Kidney (tissue), 14 donors: Measurements from ENCODE around the gene SFXN5. TPM values are rescaled to one million over a fixed set of nuclear protein-coding genes. Genes with fewer than 3 reads are reported as not detected.

Source experiments
- DNase-seq, 5 donors: peaks; one replicate each; pipeline ENCODE4 v3.0.0-alpha.2; 2013 to 2020
- FAIRE-seq: peaks from 2 replicates; lab custom pipeline; 2012; peaks lifted over from hg19 to GRCh38; lab: Jason Lieb, UNC
- H3K27ac ChIP-seq, 2 donors: one replicate each; pipeline ENCODE4 v1.7.0; 2013; ENCODE audit warnings: low read depth in 2 of 2, low read length in 2 of 2, inconsistent platforms in 1 of 2
- H3K27me3 ChIP-seq: one replicate; pipeline ENCODE4 v1.7.1; 2013; ENCODE audit warnings: low read length, inconsistent platforms; ENCODE audit not compliant: control insufficient read depth, insufficient read depth
- H3K36me3 ChIP-seq, 3 donors: one replicate each; pipeline versions ENCODE4 v1.7.0 to v1.7.1; 2013; ENCODE audit warnings: low read length in 3 of 3, control low read depth in 1 of 3, inconsistent platforms in 1 of 3; ENCODE audit not compliant: insufficient read depth in 3 of 3, control insufficient read depth in 2 of 3
- H3K4me1 ChIP-seq, 3 donors: one replicate each; pipeline versions ENCODE4 v1.7.0 to v1.7.1; 2013; ENCODE audit warnings: low read length in 3 of 3, inconsistent platforms in 1 of 3, low read depth in 1 of 3; ENCODE audit not compliant: control insufficient read depth in 2 of 3, insufficient read depth in 2 of 3
- H3K4me3 ChIP-seq, 3 donors: one replicate each; pipeline versions ENCODE4 v1.7.0 to v1.8.1; 2013; ENCODE audit warnings: low read length in 3 of 3, control low read depth in 1 of 3, inconsistent platforms in 1 of 3
- H3K9ac ChIP-seq, 3 donors: one replicate each; pipeline versions ENCODE4 v1.7.0 to v1.7.1; 2013; ENCODE audit warnings: low read length in 3 of 3, control low read depth in 1 of 3, inconsistent platforms in 1 of 3
- H3K9me3 ChIP-seq, 3 donors: one replicate each; pipeline versions ENCODE4 v1.7.0 to v1.7.1; 2013; ENCODE audit warnings: low read length in 3 of 3, control low read depth in 1 of 3, inconsistent platforms in 1 of 3; ENCODE audit not compliant: control insufficient read depth in 2 of 3, insufficient read depth in 1 of 3
- CTCF ChIP-seq: IDR thresholded peaks from 3 replicates; pipeline ENCODE4 v1.5.1; 2012; ENCODE audit warnings: mild to moderate bottlenecking, moderate library complexity, borderline replicate concordance; ENCODE audit not compliant: insufficient read depth; ENCODE audit errors: extremely low read depth
- intact Hi-C: fragments of 100-400 bp; cut with DNase I; formaldehyde crosslinking; loops from one replicate; pipeline ENCODE4 v1.11.1; 2022
- polyA plus RNA-seq: library from polyadenylated mRNA; stranded (reverse); fragments of 350-450 nt; fragmentation: Illumina TruSeq; extraction: RNeasy Lipid Tissue Mini Kit (QIAGEN cat#74804); gene quantifications from one replicate; pipeline ENCODE4 v1.2.3, GENCODE V29; 2014; ENCODE audit warnings: low read depth, low replicate concordance; ENCODE audit not compliant: insufficient read depth
- total RNA-seq: library from RNA; stranded (reverse); fragmentation: NEBNext Ultra II Directional; extraction: Animal tissue kit (Norgen Biotek cat#: 25700); gene quantifications from one replicate; pipeline ENCODE4 v1.2.1, GENCODE V29; 2021
- donor health status: control.
- donor health status: control.
- donor health status: control.
- donor health status: control.
- donor health status: control.
- donor health status: DM: yes; HTN: yes; CAD: no.
- donor health status: Normal renal cell carcinoma (clear cell type).

The SFXN5 gene
- total and polyA plus RNA-seq, 2 donors from 2014 or later = 21.4 to 35.9 TPM

- Histone ChIP-seq H3K27me3 (peaks cover 62% of the 10 kb centered on the region), H3K4me1 (peaks cover 0 to 15% (median 14%) of the 10 kb centered on the region in 3 donors), H3K27ac (peak within 1 kb of the TSS; percentile 93 to 94), H3K36me3 (peaks cover 0 to 19% (median 0%) of the 10 kb centered on the region in 3 donors), H3K4me3 (peak within 1 kb of the TSS; percentile 44 to 80 (median 66)), H3K9me3 (no peaks in the 10 kb centered on the region), H3K9ac (peak within 1 kb of the TSS in 2 of 3 donors; percentile 53 to 65)
- TF ChIP-seq CTCF = no peak
- intact Hi-C loops = no loop called here
- no peak for FAIRE-seq
- peak; percentile 84 to 91 (median 87) for DNase-seq
These were observed 154.2 kb downstream of the SFXN5 start, which contains the start of gene EMX1 for GRCh38 chr2:72917138-72917876. Gene EMX1 (plus strand): TSS chr2:72917519. CDS start chr2:72917853, 334 bp downstream.

DNA sequence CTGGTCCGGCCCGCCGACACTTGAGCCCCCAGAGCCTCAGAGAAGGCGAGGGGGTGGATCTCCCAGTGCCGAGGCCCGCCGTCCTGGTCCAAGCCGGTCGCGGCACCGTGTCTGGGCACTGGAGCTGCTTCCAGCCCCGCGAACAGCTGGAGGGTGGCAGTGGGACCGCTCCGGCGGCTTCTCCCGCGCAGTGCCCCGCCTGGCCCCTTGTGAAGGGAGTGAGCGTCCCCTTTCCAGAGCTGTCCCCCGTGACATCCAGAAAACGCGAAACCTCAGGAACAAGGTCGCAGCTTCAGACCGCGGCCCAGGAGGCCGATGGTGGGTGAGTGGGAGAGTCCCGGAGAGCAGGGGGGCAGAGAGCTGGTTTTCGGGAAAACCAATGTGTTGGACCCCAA, 154.8 kb downstream of the SFXN5 start:
- DNase-seq = peak in 1 of 5 donors; percentile 48
- peaks cover 59% of the 10 kb centered on the region for H3K27me3 ChIP-seq

DNA sequence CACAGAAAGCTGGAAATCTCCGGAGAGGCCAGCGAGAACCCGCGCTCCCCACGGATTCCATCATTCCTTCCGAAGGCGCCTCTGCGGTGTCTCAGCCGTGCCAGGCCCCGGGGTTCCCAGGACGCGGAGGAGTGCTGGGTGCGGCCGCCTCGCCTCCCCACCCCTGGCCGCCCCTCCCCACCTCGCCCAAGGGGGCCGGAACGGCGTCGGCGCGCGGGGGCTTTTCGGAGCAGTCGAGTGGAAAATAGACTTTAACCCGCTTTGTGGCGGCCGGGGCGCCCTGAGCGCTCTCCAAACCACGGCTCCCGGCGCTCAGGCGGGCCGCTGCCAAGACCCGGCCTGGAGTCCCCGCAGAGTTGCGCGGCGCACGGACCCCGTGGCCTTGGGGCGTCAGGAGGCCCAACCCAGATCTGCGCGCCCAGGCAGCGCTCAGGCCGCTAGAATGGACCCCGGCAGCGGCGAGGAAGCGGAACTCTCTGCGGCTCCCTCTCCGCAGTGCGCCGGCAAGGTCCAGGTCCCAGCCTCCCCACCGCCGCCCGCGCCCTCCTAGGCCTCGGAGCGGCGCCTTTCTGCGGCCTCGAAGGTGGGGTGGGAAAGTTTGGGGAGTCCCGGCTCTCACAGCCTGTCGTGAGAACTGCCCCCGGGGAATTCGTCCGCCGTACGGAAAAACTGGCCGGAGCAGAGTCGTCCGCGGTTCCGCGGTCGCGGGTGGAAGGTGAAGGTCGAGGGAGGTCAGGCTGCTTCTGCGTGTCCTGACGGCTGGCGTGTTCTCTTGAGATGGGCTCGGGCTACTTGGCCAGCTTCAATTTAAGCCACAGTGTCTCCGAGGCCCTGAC, 155.4 kb downstream of the SFXN5 start:
- DNase-seq (peak; percentile 78 to 85 (median 83)), FAIRE-seq (no peak)
- no peaks in the 10 kb centered on the region for H3K9me3 ChIP-seq
- intact Hi-C loops = no loop called here
- peak overlapping the region in 2 of 3 donors; percentile 46 to 53 for H3K9ac ChIP-seq
- H3K27me3 ChIP-seq = peaks cover 54% of the 10 kb centered on the region
- peak; percentile 2 for TF ChIP-seq CTCF
- peaks cover 0 to 10% (median 0%) of the 10 kb centered on the region in 3 donors for H3K36me3 ChIP-seq
- peak overlapping the region; percentile 93 to 94 for H3K27ac ChIP-seq
- peak overlapping the region; percentile 6 to 80 (median 61) for H3K4me3 ChIP-seq
- peaks cover 0 to 16% (median 14%) of the 10 kb centered on the region in 3 donors for H3K4me1 ChIP-seq

More for the DNA sequence above, 154.8 kb downstream of the SFXN5 start:
- peaks cover 0 to 16% (median 0%) of the 10 kb centered on the region in 3 donors for H3K36me3 ChIP-seq
- intact Hi-C loops = no loop called here
- FAIRE-seq = no peak
- TF ChIP-seq CTCF = no peak
- H3K9ac ChIP-seq = peak overlapping the region in 2 of 3 donors; percentile 46 to 53
- peak overlapping the region; percentile 33 to 80 (median 61) for H3K4me3 ChIP-seq
- H3K9me3 ChIP-seq = no peaks in the 10 kb centered on the region
- H3K27ac ChIP-seq = peak overlapping the region; percentile 93 to 94
- H3K4me1 ChIP-seq = peaks cover 0 to 15% (median 14%) of the 10 kb centered on the region in 3 donors
